ENCODE data around the gene BANF2. TPM values are rescaled to one million over a fixed set of nuclear protein-coding genes. Genes with fewer than 3 reads are reported as not detected.

Gene BANF2
- total and polyA plus RNA-seq, 2 of the 13 experiments (the other 11 are each of a cell fraction or from before 2014, with no cell fraction given), result 0.35 TPM; not detected in 1

DNA sequence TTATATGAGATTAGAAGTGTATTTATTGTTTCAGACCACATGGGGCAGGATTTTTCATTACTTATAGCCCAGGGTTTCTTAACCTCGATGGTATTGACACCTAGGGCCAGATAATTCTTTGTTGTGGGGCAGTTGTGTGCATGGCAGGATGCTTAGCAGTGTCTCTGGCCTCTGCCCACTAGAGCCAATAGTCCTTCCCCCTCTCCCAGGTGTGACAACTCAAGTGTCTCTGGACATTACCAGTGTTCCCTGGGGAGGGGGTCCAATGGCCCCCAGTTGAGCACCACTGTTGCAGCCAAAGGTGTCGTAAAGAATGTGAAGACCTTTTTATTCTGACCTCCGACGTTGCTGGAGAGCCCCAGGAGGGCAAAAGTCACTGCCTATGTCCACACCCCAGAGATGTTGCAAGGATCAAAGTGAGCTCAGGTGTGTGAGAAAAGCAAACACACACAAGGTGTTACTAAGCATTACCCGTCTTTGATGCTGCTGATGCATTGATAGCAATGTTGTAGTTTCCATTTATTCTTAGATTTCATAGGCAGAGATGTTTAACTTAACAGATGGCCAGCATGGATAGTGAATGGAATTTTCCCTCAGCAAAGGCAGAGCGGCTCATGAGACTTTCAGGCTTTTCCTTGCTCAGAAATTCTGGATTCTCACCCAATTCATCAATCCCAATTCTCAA, 22.2 kb downstream of the BANF2 start (continued):
- TF ChIP-seq DNMT3B (CRISPR knock-in tag; conservative IDR thresholded peaks at IDR 0.05) (peak; percentile 97), ZNF577 (CRISPR knock-in tag; IDR thresholded peaks at IDR 0.05; ENCODE audit: borderline replicate concordance, low read depth) (no peak), ZNF510 (CRISPR knock-in tag; IDR thresholded peaks at IDR 0.05; ENCODE audit: low read depth) (no peak), PHF20 (CRISPR knock-in tag; IDR thresholded peaks at IDR 0.05) (no peak), MTA3 (CRISPR knock-in tag; IDR thresholded peaks at IDR 0.05) (0 out of 2 replicates have a peak, but pooled peaks have one; percentile 32), MIXL1 (CRISPR knock-in tag; IDR thresholded peaks at IDR 0.05) (peak; percentile 94), MIER3 (CRISPR knock-in tag; IDR thresholded peaks at IDR 0.05; ENCODE audit: borderline replicate concordance) (peak; percentile 99), DPF2 (CRISPR knock-in tag; IDR thresholded peaks at IDR 0.05; ENCODE audit: borderline replicate concordance, low read depth) (peak; percentile 96), BCLAF1 (IDR thresholded peaks at IDR 0.05) (no peak), ZXDC (CRISPR knock-in tag; IDR thresholded peaks at IDR 0.05) (no peak), ZHX1 (CRISPR knock-in tag; IDR thresholded peaks at IDR 0.05; ENCODE audit: low read depth) (peak; percentile 95), ZFX (CRISPR knock-in tag; IDR thresholded peaks at IDR 0.05; ENCODE audit: low read depth) (no peak; the same call in 1 of the 2 replicates), ZC3H13 (CRISPR knock-in tag; IDR thresholded peaks at IDR 0.05) (no peak; the same call in 1 of the 2 replicates), ELK4 (CRISPR knock-in tag; IDR thresholded peaks at IDR 0.05; ENCODE audit: borderline replicate concordance) (no peak), SRSF4 (IDR thresholded peaks at IDR 0.05; ENCODE audit: low read depth, low read length, poor library complexity, severe bottlenecking) (no peak), SP5 (CRISPR knock-in tag; IDR thresholded peaks at IDR 0.05; ENCODE audit: borderline replicate concordance, low read depth) (peak; percentile 98)
- TF ChIP-seq, protein P1, sequence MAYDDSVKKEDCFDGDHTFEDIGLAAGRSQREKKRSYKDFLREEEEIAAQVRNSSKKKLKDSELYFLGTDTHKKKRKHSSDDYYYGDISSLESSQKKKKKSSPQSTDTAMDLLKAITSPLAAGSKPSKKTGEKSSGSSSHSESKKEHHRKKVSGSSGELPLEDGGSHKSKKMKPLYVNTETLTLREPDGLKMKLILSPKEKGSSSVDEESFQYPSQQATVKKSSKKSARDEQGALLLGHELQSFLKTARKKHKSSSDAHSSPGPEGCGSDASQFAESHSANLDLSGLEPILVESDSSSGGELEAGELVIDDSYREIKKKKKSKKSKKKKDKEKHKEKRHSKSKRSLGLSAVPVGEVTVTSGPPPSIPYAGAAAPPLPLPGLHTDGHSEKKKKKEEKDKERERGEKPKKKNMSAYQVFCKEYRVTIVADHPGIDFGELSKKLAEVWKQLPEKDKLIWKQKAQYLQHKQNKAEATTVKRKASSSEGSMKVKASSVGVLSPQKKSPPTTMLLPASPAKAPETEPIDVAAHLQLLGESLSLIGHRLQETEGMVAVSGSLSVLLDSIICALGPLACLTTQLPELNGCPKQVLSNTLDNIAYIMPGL (CRISPR knock-in tag; IDR thresholded peaks at IDR 0.05; ENCODE audit: borderline replicate concordance in 1 of 2, low read depth in 1 of 2), result peak in 1 of 2 experiments; percentile 73; a peak in 1 of 4 replicates

Data from HepG2 (cell line).